CD4-positive, alpha-beta memory T cell (primary cell): ENCODE results near the gene OTUD3. TPM values are rescaled to one million over a fixed set of nuclear protein-coding genes. Genes with fewer than 3 reads are reported as not detected.
A peak's percentile ranks its signal among the peaks of the same experiment; 100 is the strongest.

Experiments
- CTCF ChIA-PET: fragments of 350-600 bp; sonication (Branson Sonifier 250); formaldehyde crosslinking; loops from one replicate; lab custom pipeline; 2021; ENCODE audit warnings: inconsistent platforms; ENCODE audit not compliant: partially characterized antibody; lab: Charles Lee
- POLR2A ChIA-PET: fragments of 350-600 bp; sonication (Branson Sonifier 250); formaldehyde crosslinking; loops from one replicate; lab custom pipeline; 2021; ENCODE audit not compliant: partially characterized antibody; lab: Charles Lee
- DNase-seq, 5 donors: peaks; one replicate each; pipeline versions ENCODE4 v3.0.0 to v3.0.0-alpha.2; 2020 to 2022; ENCODE audit warnings: mixed read lengths in 1 of 5
- H3K27ac ChIP-seq: one replicate; pipeline ENCODE4 v1.7.0; 2013; ENCODE audit warnings: low read depth, low read length
- H3K27me3 ChIP-seq: 2 replicates; pipeline ENCODE4 v1.7.0; 2013; ENCODE audit warnings: mild to moderate bottlenecking, low read length, moderate library complexity; ENCODE audit not compliant: insufficient read depth
- H3K36me3 ChIP-seq: 2 replicates; pipeline ENCODE4 v1.7.0; 2013; ENCODE audit warnings: mild to moderate bottlenecking, low read length, moderate library complexity; ENCODE audit not compliant: insufficient read depth
- H3K4me1 ChIP-seq: 2 replicates; pipeline ENCODE4 v1.7.0; 2013; ENCODE audit warnings: mild to moderate bottlenecking, low read length, moderate library complexity; ENCODE audit not compliant: insufficient read depth
- H3K4me3 ChIP-seq, 2 donors: one replicate each; pipeline ENCODE4 v1.7.0; 2013; ENCODE audit warnings: low read length in 2 of 2, mild to moderate bottlenecking in 1 of 2
- H3K9me3 ChIP-seq, 2 donors: one replicate each; pipeline ENCODE4 v1.7.0; 2013; ENCODE audit warnings: low read length in 2 of 2, control low read depth in 1 of 2; ENCODE audit not compliant: control insufficient read depth in 1 of 2
- H3K27ac Mint-ChIP-seq, 7 donors: one replicate each; pipeline ENCODE4 v1.8.0; 2020 to 2021; ENCODE audit warnings: mixed read lengths in 7 of 7, mild to moderate bottlenecking in 6 of 7, inconsistent platforms in 3 of 7, moderate library complexity in 3 of 7
- H3K27me3 Mint-ChIP-seq, 2 donors: one replicate each; pipeline ENCODE4 v1.8.0; 2020 to 2021; ENCODE audit warnings: mixed read lengths in 2 of 2
- H3K36me3 Mint-ChIP-seq, 2 donors: one replicate each; pipeline ENCODE4 v1.8.0; 2020 to 2021; ENCODE audit warnings: mixed read lengths in 2 of 2, inconsistent platforms in 1 of 2, mild to moderate bottlenecking in 1 of 2
- H3K4me1 Mint-ChIP-seq, 4 donors: one replicate each; pipeline ENCODE4 v1.8.0; 2020 to 2021; ENCODE audit warnings: mixed read lengths in 4 of 4, mild to moderate bottlenecking in 1 of 4
- H3K4me3 Mint-ChIP-seq, 8 donors: one replicate each; pipeline ENCODE4 v1.8.0; 2020 to 2021; ENCODE audit warnings: mixed read lengths in 8 of 8, mild to moderate bottlenecking in 7 of 8, moderate library complexity in 6 of 8, inconsistent platforms in 3 of 8
- H3K9me3 Mint-ChIP-seq, 8 donors: one replicate each; pipeline ENCODE4 v1.8.0; 2020 to 2021; ENCODE audit warnings: mixed read lengths in 8 of 8, mild to moderate bottlenecking in 5 of 8, inconsistent platforms in 3 of 8, moderate library complexity in 1 of 8
- intact Hi-C: fragments of 100-400 bp; cut with micrococcal nuclease; formaldehyde crosslinking; loops from one replicate; pipeline ENCODE4 v1.15.1; 2023
- polyA plus RNA-seq, 2 donors: library from polyadenylated mRNA; unstranded; fragments of 300-500 nt; fragmentation: Illumina TruSeq; gene quantifications; one replicate each; pipeline ENCODE4 v1.2.3, GENCODE V29; 2021
- total RNA-seq, 2 experiments: library from RNA; stranded (reverse); gene quantifications; one replicate each; pipeline ENCODE4 v1.2.3, GENCODE V29; 2021

OTUD3 gene
- 10 to 100 TPM; 18.4 to 18.7 TPM for total RNA-seq
- 1 to 10 TPM; 1.8 to 3.1 TPM for polyA plus RNA-seq

GRCh38 chr1:19882111-19883071 lies at the start of gene OTUD3:
Gene OTUD3 (plus strand): TSS chr1:19882395. CDS start chr1:19882514, 119 bp downstream.
- intact Hi-C loops = no loop called here
- no peaks in the 10 kb centered on the region for H3K27me3 ChIP-seq
- Mint-ChIP-seq H3K36me3 (no peaks in the 10 kb centered on the region), H3K27ac (peak within 1 kb of the TSS; percentile 64 to 92 (median 81)), H3K27me3 (peaks cover 10 to 16% of the 10 kb centered on the region in 2 donors), H3K4me1 (peaks cover 20 to 43% (median 31%) of the 10 kb centered on the region in 4 donors), H3K4me3 (peak within 1 kb of the TSS; percentile 88 to 94 (median 90)), H3K9me3 (no peaks in the 10 kb centered on the region)
- H3K9me3 ChIP-seq = no peaks in the 10 kb centered on the region
- no peaks in the 10 kb centered on the region for H3K36me3 ChIP-seq
- peak; percentile 96 to 97 (median 97) for DNase-seq
- CTCF ChIA-PET = interaction anchor here (0.7 to 1.3 kb wide), 7 partner anchors 9 to 330 kb away, joined by 3 to 5 read pairs (median 4); no protein-coding TSS in a partner anchor
- H3K4me1 ChIP-seq = peaks cover 27% of the 10 kb centered on the region
- H3K27ac ChIP-seq = peak within 1 kb of the TSS; percentile 77
- POLR2A ChIA-PET = interaction anchor here (0.7 to 1.2 kb wide), 6 partner anchors 14 to 752 kb away, joined by 3 to 4 read pairs (median 3); partner anchors contain the start of genes CAMK2N1 and MUL1
- peak within 1 kb of the TSS; percentile 62 to 66 for H3K4me3 ChIP-seq

- H3K27ac Mint-ChIP-seq = peak overlapping the region in 1 of 7 donors; percentile 32
- no peaks in the 10 kb centered on the region for H3K36me3 Mint-ChIP-seq
- H3K4me3 ChIP-seq = no peak overlapping the region
- no peaks in the 10 kb centered on the region for H3K4me1 ChIP-seq
- POLR2A ChIA-PET = no interaction called here
- H3K4me3 Mint-ChIP-seq = no peak overlapping the region
- intact Hi-C loops = no loop called here
- H3K9me3 Mint-ChIP-seq = peaks cover 0 to 7% (median 3%) of the 10 kb centered on the region in 8 donors
- CTCF ChIA-PET = no interaction called here
- H3K27me3 ChIP-seq = no peaks in the 10 kb centered on the region
- no peak overlapping the region for H3K27ac ChIP-seq
- H3K36me3 ChIP-seq = no peaks in the 10 kb centered on the region
- no peak for DNase-seq
- H3K9me3 ChIP-seq = no peaks in the 10 kb centered on the region
- peaks cover 29 to 30% of the 10 kb centered on the region in 2 donors for H3K27me3 Mint-ChIP-seq
- H3K4me1 Mint-ChIP-seq = peaks cover 0 to 2% (median 0%) of the 10 kb centered on the region in 4 donors
Measured at GRCh38 chr1:19835578-19835977, 46.6 kb upstream of the OTUD3 start.

- intact Hi-C loops = no loop called here
- no peak overlapping the region for H3K27ac Mint-ChIP-seq
- Histone ChIP-seq H3K27me3 (no peaks in the 10 kb centered on the region), H3K27ac (no peak overlapping the region), H3K36me3 (no peaks in the 10 kb centered on the region), H3K4me1 (no peaks in the 10 kb centered on the region), H3K9me3 (no peaks in the 10 kb centered on the region), H3K4me3 (no peak overlapping the region)
- H3K9me3 Mint-ChIP-seq = no peaks in the 10 kb centered on the region
- H3K4me3 Mint-ChIP-seq = no peak overlapping the region
- H3K27me3 Mint-ChIP-seq = peaks cover 12 to 16% of the 10 kb centered on the region in 2 donors
- ChIA-PET CTCF (no interaction called here), POLR2A (no interaction called here)
- no peaks in the 10 kb centered on the region for H3K36me3 Mint-ChIP-seq
- peaks cover 0 to 2% (median 0%) of the 10 kb centered on the region in 4 donors for H3K4me1 Mint-ChIP-seq
- DNase-seq = no peak
Measured at GRCh38 chr1:19837866-19838265, 44.3 kb upstream of the OTUD3 start.

- CTCF ChIA-PET = interaction anchor here (1.1 kb wide), 1 partner anchor 79 kb away, joined by 4 read pairs; no protein-coding TSS in a partner anchor
- H3K27ac ChIP-seq = no peak overlapping the region
- H3K27me3 ChIP-seq = no peaks in the 10 kb centered on the region
- POLR2A ChIA-PET = no interaction called here
- no peaks in the 10 kb centered on the region for H3K9me3 ChIP-seq
- H3K4me1 ChIP-seq = no peaks in the 10 kb centered on the region
- no peaks in the 10 kb centered on the region for H3K36me3 ChIP-seq
- no peak overlapping the region for H3K4me3 ChIP-seq
- intact Hi-C loops = no loop called here
- peaks cover 15 to 19% of the 10 kb centered on the region in 2 donors for H3K27me3 Mint-ChIP-seq
- no peak overlapping the region for H3K27ac Mint-ChIP-seq
- peaks cover 0 to 2% (median 0%) of the 10 kb centered on the region in 4 donors for H3K4me1 Mint-ChIP-seq
- no peak overlapping the region for H3K4me3 Mint-ChIP-seq
- no peak for DNase-seq
- no peaks in the 10 kb centered on the region for H3K9me3 Mint-ChIP-seq
- H3K36me3 Mint-ChIP-seq = no peaks in the 10 kb centered on the region
Measured at GRCh38 chr1:19840228-19840627, 42.0 kb upstream of the OTUD3 start.

- CTCF ChIA-PET = no interaction called here
- Mint-ChIP-seq H3K9me3 (no peaks in the 10 kb centered on the region), H3K27me3 (peaks cover 7 to 15% of the 10 kb centered on the region in 2 donors), H3K4me1 (no peaks in the 10 kb centered on the region), H3K27ac (no peak overlapping the region), H3K36me3 (no peaks in the 10 kb centered on the region), H3K4me3 (no peak overlapping the region)
- Histone ChIP-seq H3K4me1 (no peaks in the 10 kb centered on the region), H3K36me3 (no peaks in the 10 kb centered on the region), H3K27ac (no peak overlapping the region), H3K9me3 (no peaks in the 10 kb centered on the region), H3K4me3 (no peak overlapping the region), H3K27me3 (no peaks in the 10 kb centered on the region)
- intact Hi-C loops = no loop called here
- POLR2A ChIA-PET = no interaction called here
- DNase-seq = no peak
Measured at GRCh38 chr1:19844731-19845495, 37.3 kb upstream of the OTUD3 start.

- ChIA-PET POLR2A (no interaction called here), CTCF (no interaction called here)
- H3K9me3 Mint-ChIP-seq = no peaks in the 10 kb centered on the region
- Histone ChIP-seq H3K4me3 (no peak overlapping the region), H3K27me3 (no peaks in the 10 kb centered on the region), H3K4me1 (no peaks in the 10 kb centered on the region), H3K36me3 (no peaks in the 10 kb centered on the region), H3K27ac (no peak overlapping the region), H3K9me3 (no peaks in the 10 kb centered on the region)
- no peak overlapping the region for H3K27ac Mint-ChIP-seq
- H3K4me1 Mint-ChIP-seq = no peaks in the 10 kb centered on the region
- intact Hi-C loops = no loop called here
- no peaks in the 10 kb centered on the region for H3K36me3 Mint-ChIP-seq
- H3K27me3 Mint-ChIP-seq = peaks cover 7 to 14% of the 10 kb centered on the region in 2 donors
- H3K4me3 Mint-ChIP-seq = no peak overlapping the region
- no peak for DNase-seq
Measured at GRCh38 chr1:19845555-19845954, 36.6 kb upstream of the OTUD3 start.

- Histone ChIP-seq H3K36me3 (no peaks in the 10 kb centered on the region), H3K9me3 (no peaks in the 10 kb centered on the region), H3K4me3 (no peak overlapping the region), H3K27ac (no peak overlapping the region), H3K4me1 (no peaks in the 10 kb centered on the region), H3K27me3 (no peaks in the 10 kb centered on the region)
- H3K27me3 Mint-ChIP-seq = peaks cover 8 to 15% of the 10 kb centered on the region in 2 donors
- no peaks in the 10 kb centered on the region for H3K9me3 Mint-ChIP-seq
- no peak for DNase-seq
- intact Hi-C loops = no loop called here
- no peaks in the 10 kb centered on the region for H3K36me3 Mint-ChIP-seq
- CTCF ChIA-PET = no interaction called here
- H3K27ac Mint-ChIP-seq = no peak overlapping the region
- no peak overlapping the region for H3K4me3 Mint-ChIP-seq
- POLR2A ChIA-PET = no interaction called here
- no peaks in the 10 kb centered on the region for H3K4me1 Mint-ChIP-seq
Measured at GRCh38 chr1:19846338-19846737, 35.9 kb upstream of the OTUD3 start.
